MM.1S (cell line): ENCODE results near the gene C17orf67.

Experiments used
- DNase-seq: peaks from one replicate; pipeline ENCODE4 v3.0.0-alpha.2; 2015
- H2AFZ ChIP-seq: fragments of 300-600 bp; sonication (generic); 2 replicates; pipeline ENCODE4 v1.6.0; 2016; ENCODE audit warnings: antibody characterized with exemption, low read length
- H3F3A ChIP-seq: fragments of 300-600 bp; sonication (generic); 2 replicates; pipeline ENCODE4 v1.6.1; 2016; ENCODE audit warnings: mild to moderate bottlenecking, antibody characterized with exemption, low read length, moderate library complexity, mixed read lengths; ENCODE audit not compliant: insufficient read depth
- H3K27ac ChIP-seq: fragments of 300-600 bp; sonication (generic); 2 replicates; pipeline ENCODE4 v1.5.1; 2016; ENCODE audit warnings: mild to moderate bottlenecking, low read length
- H3K27me3 ChIP-seq: fragments of 300-600 bp; sonication (generic); replicated peaks from 2 replicates; pipeline ENCODE4 v1.6.0; 2016; ENCODE audit warnings: low read length; ENCODE audit not compliant: insufficient read depth
- H3K36me3 ChIP-seq: fragments of 300-600 bp; sonication (generic); replicated peaks from 2 replicates; pipeline ENCODE4 v1.6.1; 2016; ENCODE audit warnings: mild to moderate bottlenecking, low read length, mixed read lengths; ENCODE audit not compliant: insufficient read depth
- H3K4me1 ChIP-seq: fragments of 300-600 bp; sonication (generic); 2 replicates; pipeline ENCODE4 v1.6.1; 2016; ENCODE audit warnings: low read length, mixed read lengths
- H3K4me2 ChIP-seq: fragments of 300-600 bp; sonication (generic); 2 replicates; pipeline ENCODE4 v1.6.0; 2016; ENCODE audit warnings: low read depth, low read length
- H3K4me3 ChIP-seq: fragments of 300-600 bp; sonication (generic); 2 replicates; pipeline ENCODE4 v1.5.1; 2016; ENCODE audit warnings: low read length, mixed read lengths
- H3K79me2 ChIP-seq: fragments of 300-600 bp; sonication (generic); 2 replicates; pipeline ENCODE4 v1.6.1; 2016; ENCODE audit warnings: mixed run types, low read length, mixed read lengths
- H3K9ac ChIP-seq: fragments of 300-600 bp; sonication (generic); 2 replicates; pipeline ENCODE4 v1.6.1; 2016; ENCODE audit warnings: low read length, mixed read lengths
- H3K9me2 ChIP-seq: fragments of 300-600 bp; sonication (generic); replicated peaks from 2 replicates; pipeline ENCODE4 v1.6.1; 2016; ENCODE audit warnings: mild to moderate bottlenecking, low read length, mixed read lengths; ENCODE audit not compliant: insufficient read depth
- H3K9me3 ChIP-seq: fragments of 300-600 bp; sonication (generic); replicated peaks from 2 replicates; pipeline ENCODE4 v1.6.1; 2016; ENCODE audit warnings: mild to moderate bottlenecking, low read length, mixed read lengths; ENCODE audit not compliant: insufficient read depth
- H4K20me1 ChIP-seq: fragments of 300-600 bp; sonication (generic); 2 replicates; pipeline ENCODE4 v1.6.1; 2016; ENCODE audit warnings: mild to moderate bottlenecking, low read length, moderate library complexity, mixed read lengths; ENCODE audit not compliant: insufficient read depth
- CTCF ChIP-seq: fragments of 300-600 bp; sonication (generic); IDR thresholded peaks from 2 replicates; pipeline ENCODE4 v1.5.1; 2016; ENCODE audit warnings: antibody characterized with exemption, low read length, mixed read lengths
- EZH2 ChIP-seq: fragments of 300-600 bp; sonication (generic); optimal IDR thresholded peaks from 2 replicates; pipeline ENCODE3; 2017; ENCODE audit warnings: low read depth, mild to moderate bottlenecking, antibody characterized with exemption, low read length, mixed read lengths
- EZH2phosphoT487 ChIP-seq: fragments of 300-600 bp; sonication (generic); IDR thresholded peaks from 2 replicates; pipeline ENCODE4 v1.6.1; 2018; ENCODE audit warnings: antibody characterized with exemption, low read length

C17orf67 gene

GRCh38 chr17:56809820-56810179, 23.9 kb downstream of the C17orf67 start:
- Histone ChIP-seq H3K9me3 (no peaks in the 10 kb centered on the region), H3K27ac (no peak overlapping the region), H3F3A (no peaks in the 10 kb centered on the region), H3K9ac (no peak overlapping the region), H3K27me3 (no peaks in the 10 kb centered on the region), H3K4me3 (no peak overlapping the region), H4K20me1 (no peaks in the 10 kb centered on the region), H2AFZ (no peak overlapping the region), H3K4me2 (no peak overlapping the region), H3K36me3 (no peaks in the 10 kb centered on the region), H3K79me2 (no peaks in the 10 kb centered on the region), H3K9me2 (no peaks in the 10 kb centered on the region), H3K4me1 (no peaks in the 10 kb centered on the region)
- no peak for DNase-seq
- TF ChIP-seq EZH2 = no peak
- no peak for TF ChIP-seq CTCF
- TF ChIP-seq EZH2phosphoT487 = no peak

GRCh38 chr17:56809106-56809819, 24.5 kb downstream of the C17orf67 start:
- H3K4me2 ChIP-seq = no peak overlapping the region
- DNase-seq = no peak
- H3K4me3 ChIP-seq = no peak overlapping the region
- H3K36me3 ChIP-seq = no peaks in the 10 kb centered on the region
- H3K9me2 ChIP-seq = no peaks in the 10 kb centered on the region
- H3K27me3 ChIP-seq = no peaks in the 10 kb centered on the region
- H3K27ac ChIP-seq = no peak overlapping the region
- H4K20me1 ChIP-seq = no peaks in the 10 kb centered on the region
- no peaks in the 10 kb centered on the region for H3K79me2 ChIP-seq
- TF ChIP-seq CTCF = no peak
- TF ChIP-seq EZH2 = no peak
- TF ChIP-seq EZH2phosphoT487 = no peak
- no peaks in the 10 kb centered on the region for H3F3A ChIP-seq
- H3K9ac ChIP-seq = no peak overlapping the region
- H3K9me3 ChIP-seq = no peaks in the 10 kb centered on the region
- H3K4me1 ChIP-seq = no peaks in the 10 kb centered on the region
- no peak overlapping the region for H2AFZ ChIP-seq

GRCh38 chr17:56808503-56808902, 25.2 kb downstream of the C17orf67 start:
- Histone ChIP-seq H3K4me3 (no peak overlapping the region), H4K20me1 (no peaks in the 10 kb centered on the region), H3K79me2 (no peaks in the 10 kb centered on the region), H3K9me2 (no peaks in the 10 kb centered on the region), H3K9me3 (no peaks in the 10 kb centered on the region), H3K4me2 (no peak overlapping the region), H3K36me3 (no peaks in the 10 kb centered on the region), H3K4me1 (no peaks in the 10 kb centered on the region), H2AFZ (no peak overlapping the region), H3F3A (no peaks in the 10 kb centered on the region), H3K9ac (no peak overlapping the region), H3K27me3 (no peaks in the 10 kb centered on the region), H3K27ac (no peak overlapping the region)
- no peak for TF ChIP-seq EZH2phosphoT487
- no peak for DNase-seq

GRCh38 chr17:56807723-56808122, 26.0 kb downstream of the C17orf67 start:
- no peaks in the 10 kb centered on the region for H4K20me1 ChIP-seq
- no peaks in the 10 kb centered on the region for H3K36me3 ChIP-seq
- H3F3A ChIP-seq = no peaks in the 10 kb centered on the region
- no peaks in the 10 kb centered on the region for H3K9me3 ChIP-seq
- no peaks in the 10 kb centered on the region for H3K4me1 ChIP-seq
- H3K4me3 ChIP-seq = no peak overlapping the region
- no peaks in the 10 kb centered on the region for H3K79me2 ChIP-seq
- no peak overlapping the region for H2AFZ ChIP-seq
- H3K9ac ChIP-seq = no peak overlapping the region
- H3K27ac ChIP-seq = no peak overlapping the region
- no peak overlapping the region for H3K4me2 ChIP-seq
- TF ChIP-seq EZH2phosphoT487 (no peak), CTCF (no peak), EZH2 (no peak)
- no peaks in the 10 kb centered on the region for H3K27me3 ChIP-seq
- no peak for DNase-seq
- H3K9me2 ChIP-seq = no peaks in the 10 kb centered on the region
